ENCODE data around the gene GM2A.

Gene GM2A

GRCh38 chr5:151216781-151217180 lies 36.2 kb upstream of the GM2A start:
- H2BK120ac ChIP-seq (ENCODE audit: insufficient read depth, low read length, poor library complexity): no peak overlapping the region
- H3K27ac ChIP-seq (ENCODE audit: low read depth, low read length): no peak overlapping the region
- H2AFZ ChIP-seq (ENCODE audit: insufficient read depth, low read length, poor library complexity): no peak overlapping the region
- H3K4me1 ChIP-seq (ENCODE audit: control insufficient read depth in 1 of 2, insufficient read depth in 2 of 2, low read length in 2 of 2): peaks cover 20 to 34% of the 10 kb centered on the region in 2 experiments
- no peak overlapping the region for H3K14ac ChIP-seq (ENCODE audit: low read length)
- H2AK5ac ChIP-seq (ENCODE audit: low read length): no peak overlapping the region
- no peak overlapping the region for H3K4me3 ChIP-seq (ENCODE audit: low read depth, low read length)
- no peaks in the 10 kb centered on the region for H3K27me3 ChIP-seq (ENCODE audit: insufficient read depth, low read length)
- no peak overlapping the region for H3K4me2 ChIP-seq (ENCODE audit: low read length)
- H3K36me3 ChIP-seq (ENCODE audit: control insufficient read depth in 1 of 2, insufficient read depth in 2 of 2, low read length in 2 of 2): no peaks in the 10 kb centered on the region
- no peak overlapping the region for H4K12ac ChIP-seq (ENCODE audit: low read depth, low read length)
- no peaks in the 10 kb centered on the region for H3K79me2 ChIP-seq (ENCODE audit: control insufficient read depth, insufficient read depth, low read length, poor library complexity)
- peak; percentile 79 to 89 for DNase-seq
- WGBS (ENCODE audit: extremely low coverage, insufficient coverage, insufficient read length): no CpG with 5 or more reads among the region's 5 CpGs
- no peak overlapping the region for H2BK12ac ChIP-seq (ENCODE audit: low read length)
- H2BK5ac ChIP-seq (ENCODE audit: low read depth, low read length, poor library complexity): no peak overlapping the region
- H4K8ac ChIP-seq (ENCODE audit: low read depth, low read length): no peak overlapping the region
- no peaks in the 10 kb centered on the region for H3K9me3 ChIP-seq (ENCODE audit: insufficient read depth, low read depth, low read length)
- H4K91ac ChIP-seq (ENCODE audit: low read depth, low read length): no peak overlapping the region
- no peak overlapping the region for H3K9ac ChIP-seq (ENCODE audit: low read length)
- no peak overlapping the region for H3K4ac ChIP-seq (ENCODE audit: low read depth, low read length)
- no peak overlapping the region for H3K23ac ChIP-seq (ENCODE audit: low read length)
- H3K79me1 ChIP-seq (ENCODE audit: low read length): peaks cover 13% of the 10 kb centered on the region
- no peak overlapping the region for H3K18ac ChIP-seq (ENCODE audit: low read length)

- Histone ChIP-seq H3K36me3 (ENCODE audit: control insufficient read depth in 1 of 2, insufficient read depth in 2 of 2, low read length in 2 of 2) (no peaks in the 10 kb centered on the region), H2BK12ac (ENCODE audit: low read length) (peak overlapping the region; percentile 23)
- no CpG with 5 or more reads among the region's 6 CpGs for WGBS (ENCODE audit: extremely low coverage, insufficient coverage, insufficient read length)
Observed at GRCh38 chr5:151218177-151218576, 34.8 kb upstream of the GM2A start.

GRCh38 chr5:151219138-151219537 lies 33.8 kb upstream of the GM2A start:
- Histone ChIP-seq H2BK120ac (ENCODE audit: insufficient read depth, low read length, poor library complexity) (no peak overlapping the region), H2AK5ac (ENCODE audit: low read length) (no peak overlapping the region), H3K36me3 (ENCODE audit: control insufficient read depth in 1 of 2, insufficient read depth in 2 of 2, low read length in 2 of 2) (no peaks in the 10 kb centered on the region), H3K9ac (ENCODE audit: low read length) (no peak overlapping the region), H2BK12ac (ENCODE audit: low read length) (no peak overlapping the region), H3K18ac (ENCODE audit: low read length) (no peak overlapping the region), H3K4me2 (ENCODE audit: low read length) (no peak overlapping the region), H2AFZ (ENCODE audit: insufficient read depth, low read length, poor library complexity) (no peak overlapping the region), H3K79me2 (ENCODE audit: control insufficient read depth, insufficient read depth, low read length, poor library complexity) (peaks cover 3% of the 10 kb centered on the region), H3K4me1 (ENCODE audit: control insufficient read depth in 1 of 2, insufficient read depth in 2 of 2, low read length in 2 of 2) (peaks cover 24 to 33% of the 10 kb centered on the region in 2 experiments), H3K14ac (ENCODE audit: low read length) (no peak overlapping the region), H4K91ac (ENCODE audit: low read depth, low read length) (no peak overlapping the region), H3K27ac (ENCODE audit: low read depth, low read length) (no peak overlapping the region), H3K79me1 (ENCODE audit: low read length) (peaks cover 15% of the 10 kb centered on the region), H3K4me3 (ENCODE audit: low read depth, low read length) (no peak overlapping the region), H3K23ac (ENCODE audit: low read length) (no peak overlapping the region), H4K12ac (ENCODE audit: low read depth, low read length) (no peak overlapping the region), H3K9me3 (ENCODE audit: insufficient read depth, low read depth, low read length) (peaks cover 3% of the 10 kb centered on the region), H3K27me3 (ENCODE audit: insufficient read depth, low read length) (no peaks in the 10 kb centered on the region), H2BK5ac (ENCODE audit: low read depth, low read length, poor library complexity) (no peak overlapping the region), H4K8ac (ENCODE audit: low read depth, low read length) (no peak overlapping the region), H3K4ac (ENCODE audit: low read depth, low read length) (no peak overlapping the region)
- DNase-seq: no peak
- no CpG with 5 or more reads among the region's 9 CpGs for WGBS (ENCODE audit: extremely low coverage, insufficient coverage, insufficient read length)

More at GRCh38 chr5:151218177-151218576, 34.8 kb upstream of the GM2A start:
- H3K18ac ChIP-seq (ENCODE audit: low read length): no peak overlapping the region
- H2BK5ac ChIP-seq (ENCODE audit: low read depth, low read length, poor library complexity): no peak overlapping the region
- no peak overlapping the region for H3K23ac ChIP-seq (ENCODE audit: low read length)
- no peak overlapping the region for H4K12ac ChIP-seq (ENCODE audit: low read depth, low read length)
- H3K79me1 ChIP-seq (ENCODE audit: low read length): peaks cover 13% of the 10 kb centered on the region
- H3K14ac ChIP-seq (ENCODE audit: low read length): no peak overlapping the region
- H3K9me3 ChIP-seq (ENCODE audit: insufficient read depth, low read depth, low read length): peaks cover 1% of the 10 kb centered on the region
- peak overlapping the region; percentile 75 for H2AK5ac ChIP-seq (ENCODE audit: low read length)
- H2BK120ac ChIP-seq (ENCODE audit: insufficient read depth, low read length, poor library complexity): no peak overlapping the region
- H3K79me2 ChIP-seq (ENCODE audit: control insufficient read depth, insufficient read depth, low read length, poor library complexity): no peaks in the 10 kb centered on the region
- no peak overlapping the region for H3K4me2 ChIP-seq (ENCODE audit: low read length)
- H4K91ac ChIP-seq (ENCODE audit: low read depth, low read length): no peak overlapping the region
- H3K27ac ChIP-seq (ENCODE audit: low read depth, low read length): no peak overlapping the region
- no peak overlapping the region for H3K9ac ChIP-seq (ENCODE audit: low read length)
- H3K27me3 ChIP-seq (ENCODE audit: insufficient read depth, low read length): no peaks in the 10 kb centered on the region
- no peak for DNase-seq
- H3K4me3 ChIP-seq (ENCODE audit: low read depth, low read length): no peak overlapping the region
- no peak overlapping the region for H3K4ac ChIP-seq (ENCODE audit: low read depth, low read length)
- no peak overlapping the region for H2AFZ ChIP-seq (ENCODE audit: insufficient read depth, low read length, poor library complexity)
- peaks cover 25 to 34% of the 10 kb centered on the region in 2 experiments for H3K4me1 ChIP-seq (ENCODE audit: control insufficient read depth in 1 of 2, insufficient read depth in 2 of 2, low read length in 2 of 2)
- H4K8ac ChIP-seq (ENCODE audit: low read depth, low read length): no peak overlapping the region

- Histone ChIP-seq H3K36me3 (ENCODE audit: control insufficient read depth in 1 of 2, insufficient read depth in 2 of 2, low read length in 2 of 2) (no peaks in the 10 kb centered on the region), H3K23ac (ENCODE audit: low read length) (no peak overlapping the region), H4K8ac (ENCODE audit: low read depth, low read length) (no peak overlapping the region), H3K27me3 (ENCODE audit: insufficient read depth, low read length) (no peaks in the 10 kb centered on the region), H3K79me1 (ENCODE audit: low read length) (peaks cover 10% of the 10 kb centered on the region), H2BK12ac (ENCODE audit: low read length) (no peak overlapping the region), H3K4me2 (ENCODE audit: low read length) (no peak overlapping the region), H2BK120ac (ENCODE audit: insufficient read depth, low read length, poor library complexity) (no peak overlapping the region), H3K79me2 (ENCODE audit: control insufficient read depth, insufficient read depth, low read length, poor library complexity) (peaks cover 3% of the 10 kb centered on the region), H3K9me3 (ENCODE audit: insufficient read depth, low read depth, low read length) (peaks cover 3% of the 10 kb centered on the region), H3K9ac (ENCODE audit: low read length) (no peak overlapping the region), H3K18ac (ENCODE audit: low read length) (no peak overlapping the region), H2AFZ (ENCODE audit: insufficient read depth, low read length, poor library complexity) (no peak overlapping the region), H2AK5ac (ENCODE audit: low read length) (no peak overlapping the region), H3K14ac (ENCODE audit: low read length) (no peak overlapping the region), H3K4ac (ENCODE audit: low read depth, low read length) (no peak overlapping the region), H2BK5ac (ENCODE audit: low read depth, low read length, poor library complexity) (no peak overlapping the region), H3K4me3 (ENCODE audit: low read depth, low read length) (no peak overlapping the region), H3K4me1 (ENCODE audit: control insufficient read depth in 1 of 2, insufficient read depth in 2 of 2, low read length in 2 of 2) (peaks cover 20 to 27% of the 10 kb centered on the region in 2 experiments), H4K12ac (ENCODE audit: low read depth, low read length) (no peak overlapping the region), H3K27ac (ENCODE audit: low read depth, low read length) (no peak overlapping the region), H4K91ac (ENCODE audit: low read depth, low read length) (no peak overlapping the region)
- no CpG with 5 or more reads among the region's 7 CpGs for WGBS (ENCODE audit: extremely low coverage, insufficient coverage, insufficient read length)
- DNase-seq: no peak
Observed at GRCh38 chr5:151219789-151220188, 33.2 kb upstream of the GM2A start.

Data from trophoblast cell (in vitro differentiated cells and primary cell).